OCI-LY3 (cell line): ENCODE measurements around the gene ADAMTS2.

Experiments
- H2AFZ ChIP-seq: fragments of 200-600, 300-600 bp; shearing (Covaris generic); 2 replicates; pipeline ENCODE4 v1.6.0; 2014; ENCODE audit warnings: antibody characterized with exemption, low read depth, low read length
- H3K27ac ChIP-seq: fragments of 200-600, 300-600 bp; sonication (generic); 2 replicates; pipeline ENCODE4 v1.5.1; 2014; ENCODE audit warnings: mild to moderate bottlenecking, low read length, moderate library complexity, mixed read lengths
- H3K27me3 ChIP-seq: fragments of 200-600, 300-600 bp; sonication (generic); 2 replicates; pipeline ENCODE4 v1.6.1; 2014; ENCODE audit warnings: low read depth, low read length, mixed read lengths
- H3K36me3 ChIP-seq: fragments of 200-600, 300-600 bp; sonication (generic); replicated peaks from 2 replicates; pipeline ENCODE3; 2014; ENCODE audit warnings: low read depth, low read length, mixed read lengths
- H3K4me1 ChIP-seq: fragments of 300-600, 200-600 bp; sonication (generic); 2 replicates; pipeline ENCODE4 v1.6.1; 2014; ENCODE audit warnings: low read length, mixed read lengths
- H3K4me2 ChIP-seq: fragments of 200-600, 300-600 bp; sonication (generic); 2 replicates; pipeline ENCODE4 v1.6.1; 2014; ENCODE audit warnings: low read length, mixed read lengths
- H3K4me3 ChIP-seq: fragments of 300-600, 200-600 bp; sonication (generic); 2 replicates; pipeline ENCODE4 v1.5.1; 2014; ENCODE audit warnings: antibody characterized with exemption, mild to moderate bottlenecking, low read length, moderate library complexity
- H3K79me2 ChIP-seq: fragments of 300-600, 200-600 bp; shearing (Covaris generic); 2 replicates; pipeline ENCODE4 v1.6.1; 2014; ENCODE audit warnings: mild to moderate bottlenecking, low read length, mixed read lengths
- H3K9ac ChIP-seq: fragments of 300-600, 200-600 bp; shearing (Covaris generic); 2 replicates; pipeline ENCODE4 v1.6.0; 2014; ENCODE audit warnings: mild to moderate bottlenecking, low read length, moderate library complexity
- H3K9me3 ChIP-seq: fragments of 200-600, 300-600 bp; shearing (Covaris generic); 2 replicates; pipeline ENCODE4 v1.6.1; 2014; ENCODE audit warnings: low read length, mixed read lengths; ENCODE audit not compliant: insufficient read depth
- H4K20me1 ChIP-seq: fragments of 200-600, 300-600 bp; sonication (generic); 2 replicates; pipeline ENCODE4 v1.6.1; 2016; ENCODE audit warnings: low read length, mixed read lengths; ENCODE audit not compliant: insufficient read depth
- EZH2phosphoT487 ChIP-seq: fragments of 200-600 bp; shearing (Covaris generic); IDR thresholded peaks from 2 replicates; pipeline ENCODE4 v1.6.1; 2018; ENCODE audit warnings: antibody characterized with exemption, mixed run types, low read depth
- TF ChIP-seq, protein P1 (sequence below): fragments of 200-600, 300-600 bp; sonication (generic); IDR thresholded peaks from 2 replicates; pipeline ENCODE4 v1.5.1; 2014; ENCODE audit warnings: antibody characterized with exemption, low read length, low read depth

ADAMTS2 gene

DNA sequence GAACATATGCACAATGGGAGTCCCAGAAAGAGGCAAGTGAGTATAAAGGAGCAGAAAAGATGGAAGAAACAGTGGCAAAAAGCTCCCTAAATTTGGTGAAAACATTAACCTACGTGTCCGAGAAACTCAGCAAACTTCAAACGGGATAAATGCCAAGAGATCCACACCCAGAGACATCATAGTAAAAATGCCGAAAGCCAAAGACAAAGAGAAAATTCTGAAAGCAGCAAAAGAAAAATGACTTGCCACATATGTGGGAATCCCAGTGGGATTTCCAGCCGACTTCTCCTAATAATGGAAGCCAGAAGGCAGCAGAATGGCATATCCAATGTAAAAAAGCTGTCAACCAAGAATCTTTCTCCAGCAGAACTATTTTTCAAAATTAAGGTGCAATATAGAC is 101.2 kb downstream of the ADAMTS2 start:
- Histone ChIP-seq H3K4me2 (no peak overlapping the region), H3K9me3 (no peaks in the 10 kb centered on the region), H3K36me3 (no peaks in the 10 kb centered on the region), H3K9ac (no peak overlapping the region), H3K4me1 (no peaks in the 10 kb centered on the region), H3K4me3 (no peak overlapping the region), H3K79me2 (no peaks in the 10 kb centered on the region), H4K20me1 (no peaks in the 10 kb centered on the region), H2AFZ (no peak overlapping the region), H3K27me3 (no peaks in the 10 kb centered on the region), H3K27ac (no peak overlapping the region)
- no peak for TF ChIP-seq EZH2phosphoT487
- TF ChIP-seq, protein P1, sequence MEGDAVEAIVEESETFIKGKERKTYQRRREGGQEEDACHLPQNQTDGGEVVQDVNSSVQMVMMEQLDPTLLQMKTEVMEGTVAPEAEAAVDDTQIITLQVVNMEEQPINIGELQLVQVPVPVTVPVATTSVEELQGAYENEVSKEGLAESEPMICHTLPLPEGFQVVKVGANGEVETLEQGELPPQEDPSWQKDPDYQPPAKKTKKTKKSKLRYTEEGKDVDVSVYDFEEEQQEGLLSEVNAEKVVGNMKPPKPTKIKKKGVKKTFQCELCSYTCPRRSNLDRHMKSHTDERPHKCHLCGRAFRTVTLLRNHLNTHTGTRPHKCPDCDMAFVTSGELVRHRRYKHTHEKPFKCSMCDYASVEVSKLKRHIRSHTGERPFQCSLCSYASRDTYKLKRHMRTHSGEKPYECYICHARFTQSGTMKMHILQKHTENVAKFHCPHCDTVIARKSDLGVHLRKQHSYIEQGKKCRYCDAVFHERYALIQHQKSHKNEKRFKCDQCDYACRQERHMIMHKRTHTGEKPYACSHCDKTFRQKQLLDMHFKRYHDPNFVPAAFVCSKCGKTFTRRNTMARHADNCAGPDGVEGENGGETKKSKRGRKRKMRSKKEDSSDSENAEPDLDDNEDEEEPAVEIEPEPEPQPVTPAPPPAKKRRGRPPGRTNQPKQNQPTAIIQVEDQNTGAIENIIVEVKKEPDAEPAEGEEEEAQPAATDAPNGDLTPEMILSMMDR, result no peak

- H2AFZ ChIP-seq, result no peak overlapping the region
- H3K9ac ChIP-seq, result no peak overlapping the region
- H3K27me3 ChIP-seq, result no peaks in the 10 kb centered on the region
- H3K4me3 ChIP-seq, result no peak overlapping the region
- H3K4me1 ChIP-seq, result no peaks in the 10 kb centered on the region
- no peak overlapping the region for H3K27ac ChIP-seq
- TF ChIP-seq, protein P1, result no peak
- no peak for TF ChIP-seq EZH2phosphoT487
- H3K4me2 ChIP-seq, result no peak overlapping the region
- no peaks in the 10 kb centered on the region for H3K36me3 ChIP-seq
- H3K79me2 ChIP-seq, result no peaks in the 10 kb centered on the region
- H3K9me3 ChIP-seq, result no peaks in the 10 kb centered on the region
- no peaks in the 10 kb centered on the region for H4K20me1 ChIP-seq
Observed at GRCh38 chr5:179243333-179243732, 101.9 kb downstream of the ADAMTS2 start.

GRCh38 chr5:179242676-179243075 is 102.6 kb downstream of the ADAMTS2 start:
- Histone ChIP-seq H3K79me2 (no peaks in the 10 kb centered on the region), H3K36me3 (no peaks in the 10 kb centered on the region), H3K4me3 (no peak overlapping the region), H2AFZ (no peak overlapping the region), H3K9ac (no peak overlapping the region), H3K4me1 (no peaks in the 10 kb centered on the region), H3K27ac (no peak overlapping the region), H3K4me2 (no peak overlapping the region), H4K20me1 (no peaks in the 10 kb centered on the region), H3K27me3 (no peaks in the 10 kb centered on the region), H3K9me3 (no peaks in the 10 kb centered on the region)
- TF ChIP-seq, protein P1, result no peak
- TF ChIP-seq EZH2phosphoT487, result no peak

DNA sequence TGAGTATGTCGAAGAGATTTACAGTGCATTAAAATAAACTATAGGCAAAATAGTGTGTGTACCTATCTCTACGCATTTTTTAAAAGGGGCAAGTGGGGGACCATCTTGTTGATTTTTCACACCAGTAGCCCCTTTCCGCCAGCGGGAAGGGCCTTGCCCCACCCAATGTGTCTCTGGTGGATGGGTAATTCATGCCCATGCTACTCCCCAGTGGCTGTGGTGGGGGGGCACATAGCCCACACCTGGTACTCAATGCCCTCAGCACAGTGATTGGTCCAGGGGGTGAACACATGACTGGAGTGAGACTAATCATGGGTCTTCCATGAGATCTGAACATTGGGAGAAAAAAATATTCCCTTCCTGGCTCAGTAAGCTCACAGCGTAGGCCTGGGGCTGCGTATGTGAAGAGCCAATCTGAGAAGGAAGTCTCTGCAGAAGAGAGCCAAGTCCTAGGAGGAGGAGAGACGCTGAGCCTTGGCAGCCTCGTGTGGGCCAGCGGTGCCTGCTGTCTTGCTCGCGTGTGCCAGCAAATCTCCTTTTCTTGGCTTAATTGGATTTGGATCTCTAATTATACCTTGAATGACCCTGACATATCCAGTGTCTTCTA is 103.4 kb downstream of the ADAMTS2 start:
- H3K9me3 ChIP-seq, result no peaks in the 10 kb centered on the region
- TF ChIP-seq, protein P1, result no peak

More for the DNA sequence above, 103.4 kb downstream of the ADAMTS2 start:
- H3K27ac ChIP-seq, result no peak overlapping the region
- H3K4me3 ChIP-seq, result no peak overlapping the region
- no peak overlapping the region for H2AFZ ChIP-seq
- H4K20me1 ChIP-seq, result no peaks in the 10 kb centered on the region
- H3K79me2 ChIP-seq, result no peaks in the 10 kb centered on the region
- H3K9ac ChIP-seq, result no peak overlapping the region
- H3K4me1 ChIP-seq, result no peaks in the 10 kb centered on the region
- H3K4me2 ChIP-seq, result no peak overlapping the region
- no peaks in the 10 kb centered on the region for H3K36me3 ChIP-seq
- H3K27me3 ChIP-seq, result no peaks in the 10 kb centered on the region
